GM12891 (cell line): ENCODE results near the gene PRRC2A.

Experiments used
- POLR2A ChIP-seq: IDR thresholded peaks from 2 replicates; pipeline ENCODE4 v1.6.1; 2011; ENCODE audit warnings: low read depth, low read length, control low read depth
- POLR2AphosphoS5 ChIP-seq: IDR thresholded peaks from 2 replicates; pipeline ENCODE4 v1.6.1; 2011; ENCODE audit warnings: low read depth, low read length, control low read depth
- POU2F2 ChIP-seq: IDR thresholded peaks from 2 replicates; pipeline ENCODE4 v1.6.1; 2011; ENCODE audit warnings: low read depth, mild to moderate bottlenecking, control low read depth, low read length, moderate library complexity
- SPI1 ChIP-seq: IDR thresholded peaks from 2 replicates; pipeline ENCODE4 v1.6.1; 2011; ENCODE audit warnings: low read depth, low read length, control low read depth
- TAF1 ChIP-seq: IDR thresholded peaks from 2 replicates; pipeline ENCODE4 v1.6.1; 2011; ENCODE audit warnings: low read depth, low read length, control low read depth

DNA sequence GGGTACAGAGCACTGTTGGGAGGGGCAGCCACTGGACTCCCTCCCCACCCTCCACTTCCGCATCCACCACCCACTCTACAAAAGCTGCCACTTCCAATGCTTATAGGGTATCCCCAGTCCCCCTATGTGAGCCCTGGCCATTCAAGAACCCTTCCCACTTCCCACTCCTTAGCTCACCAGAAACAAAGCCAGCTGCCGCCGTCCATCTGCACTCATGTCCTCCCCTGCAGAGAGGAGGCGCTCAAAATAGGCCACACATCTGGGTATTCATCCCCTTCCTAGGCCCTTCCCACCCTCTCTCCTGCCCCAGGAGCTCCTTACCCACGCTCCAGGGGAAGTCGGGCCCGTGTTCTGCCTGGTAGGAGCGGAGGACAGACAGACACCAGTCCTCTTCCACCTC, 66.8 kb downstream of the PRRC2A start:
- TF ChIP-seq POLR2AphosphoS5 (no peak), TAF1 (no peak), POLR2A (no peak), SPI1 (no peak), POU2F2 (no peak)
